HG03045 (cell line): Measurements from ENCODE around the gene NCSTN.

Source experiments
- ATAC-seq: cut with Tn5 transposase; IDR thresholded peaks from one replicate; pipeline ENCODE4 v1.9.1; 2021; ENCODE audit warnings: mild to moderate bottlenecking, moderate library complexity; ENCODE audit not compliant: unreplicated experiment

Gene NCSTN

GRCh38 chr1:160404094-160404493 lies 60.9 kb downstream of the NCSTN start:
- no peak for ATAC-seq

- ATAC-seq = no peak
These were observed 62.2 kb downstream of the NCSTN start for GRCh38 chr1:160405331-160405877.

- ATAC-seq = no peak
These were observed 63.2 kb downstream of the NCSTN start for GRCh38 chr1:160406131-160406968.

- ATAC-seq = no peak
These were observed 64.9 kb downstream of the NCSTN start for GRCh38 chr1:160407839-160408801.
